GM18519 (cell line): ENCODE results near the gene CST2.
"Not testable (repeated sequence)": the region's sequence is repeated elsewhere in the genome, so short reads cannot be mapped to it uniquely, and the experiment has no call there.

Experiments
- ATAC-seq: cut with Tn5 transposase; IDR thresholded peaks from one replicate; pipeline ENCODE4 v1.9.1; 2021; ENCODE audit warnings: mild to moderate bottlenecking, moderate library complexity; ENCODE audit not compliant: unreplicated experiment, low FRiP score

Gene CST2

GRCh38 chr20:23826541-23827021 is at the start of gene CST2:
TSS of gene CST2 (minus strand) at chr20:23826729. CDS start at chr20:23826660, 69 bp downstream.
- no peak for ATAC-seq

GRCh38 chr20:23875606-23876237 is 49.2 kb upstream of the CST2 start:
- no peak for ATAC-seq

GRCh38 chr20:23874747-23875146 is 48.2 kb upstream of the CST2 start:
- no peak for ATAC-seq

GRCh38 chr20:23873370-23874015 is 47.0 kb upstream of the CST2 start:
- no peak for ATAC-seq

- ATAC-seq = no peak
Measured at GRCh38 chr20:23872065-23872464, 45.5 kb upstream of the CST2 start.

- ATAC-seq = no peak
Measured at GRCh38 chr20:23870461-23870860, 43.9 kb upstream of the CST2 start.

- ATAC-seq = no peak
Measured at GRCh38 chr20:23869520-23869919, 43.0 kb upstream of the CST2 start.

- no peak for ATAC-seq
Measured at GRCh38 chr20:23868321-23868720, 41.8 kb upstream of the CST2 start.

- no peak for ATAC-seq
Measured at GRCh38 chr20:23867152-23867776, 40.7 kb upstream of the CST2 start.

- not testable (repeated sequence) for ATAC-seq
Measured at GRCh38 chr20:23860771-23861170, 34.2 kb upstream of the CST2 start.

GRCh38 chr20:23857962-23858595 is 31.6 kb upstream of the CST2 start:
- ATAC-seq = no peak

GRCh38 chr20:23856736-23857135 is 30.2 kb upstream of the CST2 start:
- no peak for ATAC-seq

GRCh38 chr20:23856226-23856625 is 29.7 kb upstream of the CST2 start:
- ATAC-seq = no peak

- ATAC-seq = no peak
Measured at GRCh38 chr20:23841693-23842092, 15.2 kb upstream of the CST2 start.

GRCh38 chr20:23835716-23836115 is 9.2 kb upstream of the CST2 start:
- ATAC-seq = no peak

GRCh38 chr20:23832775-23833513 is 6.4 kb upstream of the CST2 start:
- ATAC-seq = no peak

- not testable (repeated sequence) for ATAC-seq
Measured at GRCh38 chr20:23831961-23832360, 5.4 kb upstream of the CST2 start.

GRCh38 chr20:23823621-23824324 is 2.8 kb downstream of the CST2 start:
- ATAC-seq = no peak

- ATAC-seq = no peak
Measured at GRCh38 chr20:23823111-23823510, 3.4 kb downstream of the CST2 start.

GRCh38 chr20:23820493-23820892 is 6.0 kb downstream of the CST2 start:
- no peak for ATAC-seq
